OCI-LY3 (cell line): Measurements from ENCODE around the gene DAND5.

Experiments used
- H2AFZ ChIP-seq: fragments of 200-600, 300-600 bp; shearing (Covaris generic); 2 replicates; pipeline ENCODE4 v1.6.0; 2014; ENCODE audit warnings: antibody characterized with exemption, low read depth, low read length
- H3K27ac ChIP-seq: fragments of 200-600, 300-600 bp; sonication (generic); 2 replicates; pipeline ENCODE4 v1.5.1; 2014; ENCODE audit warnings: mild to moderate bottlenecking, low read length, moderate library complexity, mixed read lengths
- H3K27me3 ChIP-seq: fragments of 200-600, 300-600 bp; sonication (generic); 2 replicates; pipeline ENCODE4 v1.6.1; 2014; ENCODE audit warnings: low read depth, low read length, mixed read lengths
- H3K36me3 ChIP-seq: fragments of 200-600, 300-600 bp; sonication (generic); replicated peaks from 2 replicates; pipeline ENCODE3; 2014; ENCODE audit warnings: low read depth, low read length, mixed read lengths
- H3K4me1 ChIP-seq: fragments of 300-600, 200-600 bp; sonication (generic); 2 replicates; pipeline ENCODE4 v1.6.1; 2014; ENCODE audit warnings: low read length, mixed read lengths
- H3K4me2 ChIP-seq: fragments of 200-600, 300-600 bp; sonication (generic); 2 replicates; pipeline ENCODE4 v1.6.1; 2014; ENCODE audit warnings: low read length, mixed read lengths
- H3K4me3 ChIP-seq: fragments of 300-600, 200-600 bp; sonication (generic); 2 replicates; pipeline ENCODE4 v1.5.1; 2014; ENCODE audit warnings: antibody characterized with exemption, mild to moderate bottlenecking, low read length, moderate library complexity
- H3K79me2 ChIP-seq: fragments of 300-600, 200-600 bp; shearing (Covaris generic); 2 replicates; pipeline ENCODE4 v1.6.1; 2014; ENCODE audit warnings: mild to moderate bottlenecking, low read length, mixed read lengths
- H3K9ac ChIP-seq: fragments of 300-600, 200-600 bp; shearing (Covaris generic); 2 replicates; pipeline ENCODE4 v1.6.0; 2014; ENCODE audit warnings: mild to moderate bottlenecking, low read length, moderate library complexity
- H3K9me3 ChIP-seq: fragments of 200-600, 300-600 bp; shearing (Covaris generic); 2 replicates; pipeline ENCODE4 v1.6.1; 2014; ENCODE audit warnings: low read length, mixed read lengths; ENCODE audit not compliant: insufficient read depth
- H4K20me1 ChIP-seq: fragments of 200-600, 300-600 bp; sonication (generic); 2 replicates; pipeline ENCODE4 v1.6.1; 2016; ENCODE audit warnings: low read length, mixed read lengths; ENCODE audit not compliant: insufficient read depth
- CTCF ChIP-seq: fragments of 200-600, 300-600 bp; sonication (generic); IDR thresholded peaks from 2 replicates; pipeline ENCODE4 v1.5.1; 2014; ENCODE audit warnings: antibody characterized with exemption, low read length, low read depth
- EZH2phosphoT487 ChIP-seq: fragments of 200-600 bp; shearing (Covaris generic); IDR thresholded peaks from 2 replicates; pipeline ENCODE4 v1.6.1; 2018; ENCODE audit warnings: antibody characterized with exemption, mixed run types, low read depth

Gene DAND5

GRCh38 chr19:12984683-12985048, 15.3 kb downstream of the DAND5 start:
- H3K27ac ChIP-seq: no peak overlapping the region
- no peak overlapping the region for H3K4me3 ChIP-seq
- TF ChIP-seq CTCF: no peak
- TF ChIP-seq EZH2phosphoT487: no peak
- H3K9me3 ChIP-seq: no peaks in the 10 kb centered on the region; the same call in 1 of the 2 replicates
- H3K9ac ChIP-seq: no peak overlapping the region
- no peaks in the 10 kb centered on the region for H3K79me2 ChIP-seq
- H4K20me1 ChIP-seq: no peaks in the 10 kb centered on the region
- H2AFZ ChIP-seq: no peak overlapping the region
- no peaks in the 10 kb centered on the region for H3K36me3 ChIP-seq
- H3K27me3 ChIP-seq: peaks cover 33% of the 10 kb centered on the region
- H3K4me1 ChIP-seq: peaks cover 19% of the 10 kb centered on the region; the same call in 1 of the 2 replicates
- H3K4me2 ChIP-seq: no peak overlapping the region

DNA sequence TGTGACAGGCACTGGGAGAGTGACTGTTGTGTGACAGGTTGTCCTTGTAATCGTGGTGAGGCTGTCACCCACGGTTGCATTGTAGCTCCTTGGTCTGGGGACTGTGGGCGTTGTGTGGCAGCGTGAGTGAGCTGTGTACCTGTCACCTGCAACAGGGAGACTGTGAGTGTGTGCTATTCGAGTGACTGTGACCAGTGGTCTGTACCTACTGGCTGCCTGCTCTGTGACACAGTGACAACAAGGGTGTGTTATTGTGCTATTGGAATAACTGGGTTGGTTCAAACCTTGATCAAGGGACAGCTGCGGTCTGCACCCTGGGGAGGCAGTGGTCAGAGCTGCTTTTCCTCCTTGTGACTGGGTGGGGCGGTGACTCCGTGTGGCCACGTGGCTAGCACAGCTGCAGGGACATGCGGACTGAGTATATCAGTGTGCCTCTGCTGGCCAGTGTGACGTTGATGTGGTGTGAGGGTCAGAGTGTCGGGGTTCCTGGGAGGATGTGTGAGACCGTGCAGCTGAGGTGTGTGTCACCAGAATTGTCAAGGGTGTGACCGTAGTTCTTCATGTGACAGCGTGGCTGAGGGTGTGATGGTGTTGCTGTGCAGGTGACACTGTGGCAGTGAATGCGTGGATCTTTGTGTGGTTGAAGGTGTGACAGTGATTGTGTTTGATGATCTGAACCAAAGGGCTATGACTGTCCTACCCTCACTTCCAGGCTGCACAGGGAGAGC, 15.8 kb downstream of the DAND5 start:
- TF ChIP-seq CTCF (no peak), EZH2phosphoT487 (no peak)
- Histone ChIP-seq H3K4me3 (no peak overlapping the region), H3K9ac (no peak overlapping the region), H3K79me2 (no peaks in the 10 kb centered on the region), H3K27ac (no peak overlapping the region), H4K20me1 (no peaks in the 10 kb centered on the region), H3K4me2 (no peak overlapping the region), H3K4me1 (peaks cover 19% of the 10 kb centered on the region; the same call in 1 of the 2 replicates), H3K9me3 (no peaks in the 10 kb centered on the region; the same call in 1 of the 2 replicates), H2AFZ (no peak overlapping the region), H3K27me3 (peaks cover 33% of the 10 kb centered on the region), H3K36me3 (no peaks in the 10 kb centered on the region)

DNA sequence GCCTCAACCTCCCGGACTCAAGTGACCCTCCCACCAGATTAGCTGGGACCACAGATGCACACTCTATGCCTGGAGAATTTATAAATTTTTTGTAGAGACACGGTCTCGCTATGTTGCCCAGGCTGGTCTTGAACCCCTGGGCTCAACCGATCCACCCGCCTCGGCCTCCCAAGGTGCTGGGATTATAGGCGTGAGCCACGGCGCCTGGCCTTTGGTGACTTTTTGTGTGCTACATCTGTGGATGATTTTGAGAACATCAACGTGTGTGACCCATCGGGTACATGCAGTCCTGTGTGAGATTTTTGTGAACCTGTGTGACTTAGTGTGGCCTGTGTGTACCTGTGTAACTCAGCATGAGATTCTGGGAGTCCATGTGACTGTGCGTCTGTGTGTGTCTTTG, 17.4 kb downstream of the DAND5 start:
- Histone ChIP-seq H3K36me3 (no peaks in the 10 kb centered on the region), H3K27ac (no peak overlapping the region)
- TF ChIP-seq EZH2phosphoT487 (no peak), CTCF (no peak)

GRCh38 chr19:12987190-12987589, 17.8 kb downstream of the DAND5 start:
- Histone ChIP-seq H3K9me3 (no peaks in the 10 kb centered on the region; the same call in 1 of the 2 replicates), H3K4me2 (no peak overlapping the region), H3K79me2 (no peaks in the 10 kb centered on the region), H3K27ac (no peak overlapping the region), H3K4me1 (peaks cover 19% of the 10 kb centered on the region; the same call in 1 of the 2 replicates), H4K20me1 (no peaks in the 10 kb centered on the region), H3K27me3 (peaks cover 25% of the 10 kb centered on the region), H3K4me3 (no peak overlapping the region), H3K9ac (no peak overlapping the region), H3K36me3 (no peaks in the 10 kb centered on the region), H2AFZ (no peak overlapping the region)
- TF ChIP-seq EZH2phosphoT487: no peak
- no peak for TF ChIP-seq CTCF

More for the DNA sequence above, 17.4 kb downstream of the DAND5 start:
- H3K9ac ChIP-seq: no peak overlapping the region
- no peaks in the 10 kb centered on the region for H3K79me2 ChIP-seq
- H3K9me3 ChIP-seq: no peaks in the 10 kb centered on the region; the same call in 1 of the 2 replicates
- no peaks in the 10 kb centered on the region for H4K20me1 ChIP-seq
- H3K4me2 ChIP-seq: no peak overlapping the region
- no peak overlapping the region for H3K4me3 ChIP-seq
- peaks cover 28% of the 10 kb centered on the region for H3K27me3 ChIP-seq
- peaks cover 19% of the 10 kb centered on the region; the same call in 1 of the 2 replicates for H3K4me1 ChIP-seq
- no peak overlapping the region for H2AFZ ChIP-seq
